B cell (primary cell): ENCODE data around the gene DIS3L2. TPM values are rescaled to one million over a fixed set of nuclear protein-coding genes. Genes with fewer than 3 reads are reported as not detected.
"Not testable (repeated sequence)": the region's sequence is repeated elsewhere in the genome, so short reads cannot be mapped to it uniquely, and the experiment has no call there.

Experiments
- ATAC-seq: fragments of 200-7000 bp; cut with Tn5 transposase; one replicate; pipeline ENCODE4 v1.10.0; 2021; ENCODE audit warnings: low read depth, mild to moderate bottlenecking, moderate number of reproducible peaks, moderate library complexity
- CTCF ChIA-PET: fragments of 350-600 bp; sonication (Branson Sonifier 250); formaldehyde crosslinking; loops from one replicate; lab custom pipeline; 2021; ENCODE audit warnings: antibody characterized with exemption, inconsistent platforms; lab: Charles Lee
- POLR2A ChIA-PET: fragments of 350-600 bp; sonication (Branson Sonifier 250); formaldehyde crosslinking; loops from one replicate; lab custom pipeline; 2021; ENCODE audit warnings: antibody characterized with exemption; lab: Charles Lee
- DNase-seq: peaks from one replicate; pipeline ENCODE4 v3.0.0; 2013
- H2AFZ ChIP-seq: 2 replicates; pipeline ENCODE4 v1.6.1; 2012; ENCODE audit warnings: mild to moderate bottlenecking, low read depth, low read length; ENCODE audit not compliant: insufficient read depth, poor library complexity, severe bottlenecking
- H3K27ac ChIP-seq, 2 donors: 1 replicate in 1 of 2; 2 replicates in 1 of 2; pipeline ENCODE4 v1.5.1; 2012 to 2013; ENCODE audit warnings: low read length in 2 of 2, mild to moderate bottlenecking in 2 of 2, moderate library complexity in 1 of 2
- H3K27me3 ChIP-seq, 4 experiments: fragments of 200-600 bp in 1 of 4; sonication (generic) in 1 of 4; replicated peaks in 1 of 4; 1 replicate in 2 of 4; 2 replicates in 2 of 4; pipeline versions ENCODE4 v1.6.1 to v1.7.0; 2013 to 2016; ENCODE audit warnings: low read length in 3 of 4, mild to moderate bottlenecking in 2 of 4, mixed read lengths in 1 of 4, moderate library complexity in 1 of 4; ENCODE audit not compliant: insufficient read depth in 4 of 4, control insufficient read depth in 3 of 4; ENCODE audit errors: control extremely low read depth in 1 of 4
- H3K36me3 ChIP-seq, 2 experiments: replicated peaks in 1 of 2; 1 replicate in 1 of 2; 2 replicates in 1 of 2; pipeline versions ENCODE4 v1.6.1 to v1.7.1; 2013; ENCODE audit warnings: low read length in 1 of 2; ENCODE audit not compliant: insufficient read depth in 2 of 2, control insufficient read depth in 1 of 2; ENCODE audit errors: control extremely low read depth in 1 of 2, extremely low read depth in 1 of 2
- H3K4me1 ChIP-seq, 2 donors: fragments of 200-600 bp in 1 of 2; sonication (generic) in 1 of 2; 1 replicate in 1 of 2; 2 replicates in 1 of 2; pipeline versions ENCODE4 v1.5.1 to v1.6.1; 2013 to 2017; ENCODE audit warnings: low read length in 2 of 2; ENCODE audit not compliant: control insufficient read depth in 2 of 2, insufficient read depth in 2 of 2
- H3K4me2 ChIP-seq: replicated peaks from 2 replicates; pipeline ENCODE3; 2012; ENCODE audit warnings: mild to moderate bottlenecking, low read depth, low read length; ENCODE audit not compliant: poor library complexity, severe bottlenecking
- H3K4me3 ChIP-seq, 5 experiments: fragments of 200-600 bp in 1 of 5; sonication (generic) in 1 of 5; 1 replicate in 3 of 5; 2 replicates in 2 of 5; pipeline versions ENCODE4 v1.5.1 to v1.7.0; 2011 to 2016; ENCODE audit warnings: low read length in 4 of 5, mild to moderate bottlenecking in 4 of 5, low read depth in 2 of 5, control low read depth in 1 of 5, moderate library complexity in 1 of 5; ENCODE audit not compliant: insufficient read depth in 1 of 5; ENCODE audit errors: control extremely low read depth in 1 of 5, extremely low read depth in 1 of 5
- H3K79me2 ChIP-seq: fragments of 200-600 bp; sonication (generic); one replicate; pipeline ENCODE4 v1.6.0; 2016; ENCODE audit warnings: low read length; ENCODE audit not compliant: control insufficient read depth, insufficient read depth
- H3K9ac ChIP-seq: fragments of 200-600 bp; sonication (generic); 2 replicates; pipeline ENCODE4 v1.6.1; 2017; ENCODE audit warnings: mild to moderate bottlenecking, low read length, moderate library complexity
- H3K9me3 ChIP-seq, 3 donors: one replicate each; pipeline versions ENCODE4 v1.6.1 to v1.7.1; 2013; ENCODE audit warnings: low read length in 2 of 3; ENCODE audit not compliant: control insufficient read depth in 2 of 3, insufficient read depth in 1 of 3; ENCODE audit errors: control extremely low read depth in 1 of 3
- H4K20me1 ChIP-seq: 2 replicates; pipeline ENCODE4 v1.6.0; 2012; ENCODE audit warnings: mild to moderate bottlenecking, low read length; ENCODE audit not compliant: insufficient read depth, control insufficient read depth, poor library complexity, severe bottlenecking
- H3K27ac Mint-ChIP-seq: one replicate; pipeline ENCODE4 v1.8.0; 2021; ENCODE audit warnings: mixed read lengths
- H3K27me3 Mint-ChIP-seq: one replicate; pipeline ENCODE4 v1.8.0; 2021; ENCODE audit warnings: mixed read lengths
- H3K4me1 Mint-ChIP-seq: one replicate; pipeline ENCODE4 v1.8.0; 2021; ENCODE audit warnings: mixed read lengths
- H3K4me3 Mint-ChIP-seq: one replicate; pipeline ENCODE4 v1.8.0; 2021; ENCODE audit warnings: mixed read lengths
- H3K9me3 Mint-ChIP-seq: one replicate; pipeline ENCODE4 v1.8.0; 2022; ENCODE audit warnings: mixed read lengths; ENCODE audit not compliant: insufficient read depth
- CTCF ChIP-seq: fragments of 200-600 bp; IDR thresholded peaks from one replicate; pipeline ENCODE4 v1.8.0; 2022; ENCODE audit warnings: antibody characterized with exemption, mild to moderate bottlenecking
- WGBS: methylation state at CpG from one replicate; pipeline ENCODE4 v1.1.5; 2013; ENCODE audit warnings: missing lambda C conversion rate; ENCODE audit not compliant: insufficient coverage; 5-methylcytosine and 5-hydroxymethylcytosine counted together
- intact Hi-C: fragments of 100-400 bp; cut with micrococcal nuclease; formaldehyde crosslinking; loops from one replicate; pipeline ENCODE4 v1.10.0; 2022
- polyA plus RNA-seq: library from polyadenylated mRNA; depleted of rRNA; stranded (reverse); fragments of >200 nt; gene quantifications from 2 replicates; pipeline ENCODE4 v1.2.3, GENCODE V29; 2012
- total RNA-seq, 2 donors: library from RNA; stranded (reverse); fragments of 120-200 nt in 1 of 2; gene quantifications; 1 replicate in 1 of 2; 2 replicates in 1 of 2; pipeline versions ENCODE4 v1.2.3 to v1.2.4, GENCODE V29; 2013 to 2022

DIS3L2 gene
- total and polyA plus RNA-seq, 2 donors (not counting 1 experiment from before 2014, with no cell fraction given): 34.5 to 70.1 TPM

- 49% methylated on average over 4 of the region's 12 CpGs for WGBS
- POLR2A ChIA-PET, H3K4me2 ChIP-seq, intact Hi-C loops, H3K79me2 ChIP-seq, H3K4me3 Mint-ChIP-seq, H3K4me1 Mint-ChIP-seq, H3K27me3 ChIP-seq, H3K27me3 Mint-ChIP-seq, H3K36me3 ChIP-seq, H3K9ac ChIP-seq, H3K9me3 ChIP-seq, ATAC-seq, H3K27ac Mint-ChIP-seq, H3K4me1 ChIP-seq, H3K9me3 Mint-ChIP-seq, H2AFZ ChIP-seq, DNase-seq, H3K4me3 ChIP-seq, H3K27ac ChIP-seq: not testable (repeated sequence)
- CTCF ChIA-PET: interaction anchor here (0.9 to 5.1 kb wide), 13 partner anchors 10 to 420 kb away, joined by 3 to 33 read pairs (median 4); partner anchors contain the start of genes DIS3L2 and NPPC
- peaks cover 21% of the 10 kb centered on the region for H4K20me1 ChIP-seq
- TF ChIP-seq CTCF: peak; percentile 48
These were observed 365.0 kb downstream of the DIS3L2 start for GRCh38 chr2:232326274-232327104.
